ENCODE data around the gene RPN2. TPM values are rescaled to one million over a fixed set of nuclear protein-coding genes. Genes with fewer than 3 reads are reported as not detected.

The RPN2 gene
- total and polyA plus RNA-seq, 12 donors, result 35.7 to 403 (median 224) TPM

- TF ChIP-seq POLR2A (IDR thresholded peaks at IDR 0.05) (no peak), CTCF (IDR thresholded peaks at IDR 0.05) (no peak)
- peaks cover 4 to 26% of the 10 kb centered on the region in 2 donors for H3K4me1 ChIP-seq (replicated peaks in 1 of 2)
- 70 to 82% (median 74%) methylated on average over 3 of the region's 3 CpGs for WGBS, 4 donors
- H3K27ac ChIP-seq, result peak overlapping the region in 1 of 5 donors; percentile 69
- H3K4me3 ChIP-seq, result no peak overlapping the region
- intact Hi-C loops (cut with DNase I), result no loop called here
- H3K36me3 ChIP-seq (replicated peaks in 1 of 2), result peaks cover 0 to 83% of the 10 kb centered on the region in 2 donors
- no peaks in the 10 kb centered on the region for H3K27me3 ChIP-seq
- no peaks in the 10 kb centered on the region for H3K9me3 ChIP-seq (replicated peaks in 1 of 3)
- DNase-seq, result peak in 6 of 7 donors; percentile 32 to 77 (median 48)
Observed at GRCh38 chr20:37226889-37227288, 47.8 kb downstream of the RPN2 start.

DNA sequence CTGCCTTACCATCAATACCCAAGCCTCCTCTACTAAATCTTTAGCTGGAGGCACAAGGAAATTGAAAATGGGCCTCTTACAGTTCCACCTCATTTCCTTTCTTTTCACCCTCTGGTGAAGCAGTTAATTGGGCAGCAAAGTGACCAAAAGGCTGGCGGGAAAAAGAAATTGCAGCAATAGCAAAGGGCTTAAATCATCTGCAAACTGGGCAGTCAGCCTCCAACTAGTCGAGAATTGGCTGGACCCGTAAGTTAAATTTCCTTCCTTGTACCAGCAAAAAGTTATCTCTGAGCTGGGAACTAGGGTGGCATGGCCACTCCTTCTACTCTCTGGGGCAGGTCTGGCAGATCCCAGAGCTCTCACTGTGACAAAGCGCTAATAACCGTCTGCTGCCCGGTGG lies 49.0 kb downstream of the RPN2 start:
- peak in 1 of 7 donors; percentile 34 for DNase-seq
- Histone ChIP-seq H3K9me3 (replicated peaks in 1 of 3) (no peaks in the 10 kb centered on the region), H3K27ac (peak overlapping the region in 1 of 5 donors; percentile 69), H3K36me3 (replicated peaks in 1 of 2) (peaks cover 0 to 95% of the 10 kb centered on the region in 2 donors), H3K4me3 (no peak overlapping the region), H3K27me3 (no peaks in the 10 kb centered on the region), H3K4me1 (replicated peaks in 1 of 2) (peaks cover 0 to 14% of the 10 kb centered on the region in 2 donors)
- TF ChIP-seq CTCF (IDR thresholded peaks at IDR 0.05), result no peak
- no peak for TF ChIP-seq POLR2A (IDR thresholded peaks at IDR 0.05)
- intact Hi-C loops (cut with DNase I), result no loop called here
- WGBS, 4 donors, result 78 to 88% (median 84%) methylated on average over 6 of the region's 6 CpGs

DNA sequence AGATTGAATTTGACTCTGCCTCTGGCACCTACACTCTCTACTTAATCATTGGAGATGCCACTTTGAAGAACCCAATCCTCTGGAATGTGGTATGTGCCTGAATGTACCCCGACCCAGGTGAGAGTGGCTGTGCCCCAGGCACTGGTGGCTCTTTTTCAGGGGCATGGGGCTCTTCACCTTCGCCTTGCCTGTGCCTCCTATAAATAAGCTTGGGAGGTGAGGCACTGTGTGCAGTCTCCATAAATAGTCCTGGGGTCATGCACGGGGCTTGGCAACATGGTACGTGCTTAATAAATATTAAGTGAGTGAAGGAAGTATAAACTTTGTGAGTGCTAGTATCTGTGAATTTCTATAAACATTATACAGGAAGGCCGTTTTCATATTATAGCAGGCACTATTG lies 49.5 kb downstream of the RPN2 start:
- Histone ChIP-seq H3K36me3 (replicated peaks in 1 of 2) (peaks cover 0 to 98% of the 10 kb centered on the region in 2 donors), H3K9me3 (replicated peaks in 1 of 3) (no peaks in the 10 kb centered on the region), H3K4me3 (no peak overlapping the region), H3K27ac (peak overlapping the region in 1 of 5 donors; percentile 69), H3K4me1 (replicated peaks in 1 of 2) (peaks cover 0 to 8% of the 10 kb centered on the region in 2 donors), H3K27me3 (no peaks in the 10 kb centered on the region)
- intact Hi-C loops (cut with DNase I), result no loop called here
- TF ChIP-seq POLR2A (IDR thresholded peaks at IDR 0.05) (no peak), CTCF (IDR thresholded peaks at IDR 0.05) (no peak)
- DNase-seq, result peak in 1 of 7 donors; percentile 27
- WGBS, 4 donors, result 91 to 96% (median 93%) methylated on average over 5 of the region's 5 CpGs

DNA sequence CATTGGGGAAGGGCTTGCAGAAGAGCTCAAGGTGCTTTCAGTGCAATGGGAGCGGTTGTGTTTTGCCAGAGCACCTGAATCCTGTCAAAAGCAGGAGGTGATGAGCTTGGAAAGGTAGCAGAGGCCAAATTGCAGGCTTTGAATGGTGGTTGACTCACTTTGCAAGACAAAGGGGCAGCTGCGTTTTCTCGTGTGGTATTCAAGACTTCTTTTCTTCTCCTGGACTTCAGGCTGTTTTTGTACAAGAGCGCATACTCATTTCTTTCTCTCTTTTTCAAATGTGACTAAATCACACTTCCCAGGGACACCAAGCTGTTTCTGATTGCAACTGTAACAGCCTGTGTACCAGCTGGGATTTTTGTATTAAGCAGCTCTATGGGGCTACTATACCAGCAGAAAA lies 50.2 kb downstream of the RPN2 start:
- WGBS, 4 donors, result 86 to 95% (median 91%) methylated on average over 4 of the region's 4 CpGs
- H3K27me3 ChIP-seq, result no peaks in the 10 kb centered on the region
- peak in 1 of 7 donors; percentile 35 for DNase-seq
- intact Hi-C loops (cut with DNase I), result no loop called here
- no peak overlapping the region for H3K4me3 ChIP-seq
- TF ChIP-seq POLR2A (IDR thresholded peaks at IDR 0.05), result no peak
- H3K36me3 ChIP-seq (replicated peaks in 1 of 2), result peaks cover 0 to 98% of the 10 kb centered on the region in 2 donors
- H3K9me3 ChIP-seq (replicated peaks in 1 of 3), result no peaks in the 10 kb centered on the region
- H3K27ac ChIP-seq, result no peak overlapping the region
- H3K4me1 ChIP-seq (replicated peaks in 1 of 2), result peaks cover 0 to 8% of the 10 kb centered on the region in 2 donors

GRCh38 chr20:37230200-37230599 lies 51.1 kb downstream of the RPN2 start:
- H3K36me3 ChIP-seq (replicated peaks in 1 of 2), result peaks cover 0 to 99% of the 10 kb centered on the region in 2 donors
- intact Hi-C loops (cut with DNase I), result no loop called here
- no peak overlapping the region for H3K27ac ChIP-seq
- H3K9me3 ChIP-seq (replicated peaks in 1 of 3), result no peaks in the 10 kb centered on the region
- no peak overlapping the region for H3K4me3 ChIP-seq
- no peak for TF ChIP-seq POLR2A (IDR thresholded peaks at IDR 0.05)
- no peak for TF ChIP-seq CTCF (IDR thresholded peaks at IDR 0.05)
- peaks cover 2 to 11% of the 10 kb centered on the region in 2 donors for H3K4me1 ChIP-seq (replicated peaks in 1 of 2)
- H3K27me3 ChIP-seq, result no peaks in the 10 kb centered on the region
- 91 to 95% (median 93%) methylated on average over 6 of the region's 6 CpGs for WGBS, 4 donors
- peak in 2 of 7 donors; percentile 12 to 41 for DNase-seq
